GM23338 (cell line): ENCODE data around the gene KDM4B. TPM values are rescaled to one million over a fixed set of nuclear protein-coding genes. Genes with fewer than 3 reads are reported as not detected.

Experiments used
- ATAC-seq: fragments of 200-7000 bp; cut with Tn5 transposase; 3 replicates; pipeline ENCODE4 v1.9.1; 2020
- DNase-seq: peaks from one replicate; pipeline ENCODE4 v3.0.0-alpha.2; 2015; ENCODE audit warnings: low spot score
- H2AFZ ChIP-seq: fragments of 200-600 bp; sonication (generic); 2 replicates; pipeline ENCODE4 v1.8.0; 2016; ENCODE audit warnings: antibody characterized with exemption, mild to moderate bottlenecking, moderate library complexity
- H3F3A ChIP-seq: fragments of 200-600 bp; sonication (generic); replicated peaks from 2 replicates; pipeline ENCODE4 v1.8.0; 2017; ENCODE audit warnings: antibody characterized with exemption, mixed run types, low read depth
- H3K27ac ChIP-seq: fragments of 200-600 bp; sonication (generic); 2 replicates; pipeline ENCODE4 v1.6.1; 2016; ENCODE audit warnings: low read depth
- H3K27me3 ChIP-seq: fragments of 200-600 bp; sonication (generic); 2 replicates; pipeline ENCODE4 v1.8.0; 2016; ENCODE audit warnings: mild to moderate bottlenecking, mixed run types, moderate library complexity; ENCODE audit not compliant: insufficient read depth
- H3K36me3 ChIP-seq: fragments of 200-600 bp; sonication (generic); 2 replicates; pipeline ENCODE4 v1.8.0; 2016; ENCODE audit warnings: mild to moderate bottlenecking; ENCODE audit not compliant: insufficient read depth
- H3K4me1 ChIP-seq: fragments of 200-600 bp; sonication (generic); 2 replicates; pipeline ENCODE4 v1.8.0; 2016; ENCODE audit warnings: mild to moderate bottlenecking, moderate library complexity; ENCODE audit not compliant: insufficient read depth
- H3K4me2 ChIP-seq: fragments of 200-600 bp; sonication (generic); 2 replicates; pipeline ENCODE4 v1.7.1; 2017; ENCODE audit warnings: mixed run types
- H3K4me3 ChIP-seq: fragments of 200-600 bp; sonication (generic); 2 replicates; pipeline ENCODE4 v1.6.1; 2016; ENCODE audit warnings: mixed run types
- H3K79me2 ChIP-seq: fragments of 200-600 bp; sonication (generic); replicated peaks from 2 replicates; pipeline ENCODE4 v1.8.0; 2017; ENCODE audit warnings: mild to moderate bottlenecking; ENCODE audit not compliant: insufficient read depth
- H3K9me2 ChIP-seq: fragments of 200-600 bp; sonication (generic); 2 replicates; pipeline ENCODE4 v1.8.0; 2017; ENCODE audit not compliant: insufficient read depth
- H4K20me1 ChIP-seq: fragments of 200-600 bp; sonication (generic); replicated peaks from 2 replicates; pipeline ENCODE4 v1.8.0; 2017; ENCODE audit warnings: mild to moderate bottlenecking; ENCODE audit not compliant: insufficient read depth
- H3K27ac Mint-ChIP-seq: 2 replicates; pipeline ENCODE4 v1.8.0; 2020; ENCODE audit warnings: inconsistent platforms, mild to moderate bottlenecking, moderate library complexity, mixed read lengths
- H3K27me3 Mint-ChIP-seq: 3 replicates; pipeline ENCODE4 v1.8.0; 2022; ENCODE audit warnings: low read depth, mild to moderate bottlenecking, moderate library complexity, mixed read lengths, inconsistent platforms; ENCODE audit not compliant: insufficient read depth, poor library complexity
- H3K36me3 Mint-ChIP-seq: 3 replicates; pipeline ENCODE4 v1.8.0; 2021; ENCODE audit warnings: low read depth, mild to moderate bottlenecking, inconsistent platforms, moderate library complexity, mixed read lengths
- H3K4me1 Mint-ChIP-seq: 3 replicates; pipeline ENCODE4 v1.8.0; 2020; ENCODE audit warnings: mild to moderate bottlenecking, inconsistent platforms, mixed read lengths
- H3K4me3 Mint-ChIP-seq: 3 replicates; pipeline ENCODE4 v1.8.0; 2021; ENCODE audit warnings: moderate library complexity, mild to moderate bottlenecking, inconsistent platforms, mixed read lengths
- H3K9me3 Mint-ChIP-seq: 3 replicates; pipeline ENCODE4 v1.8.0; 2020; ENCODE audit warnings: moderate library complexity, mild to moderate bottlenecking, inconsistent platforms, mixed read lengths
- CREB1 ChIP-seq: fragments of 250-450 bp; sonication (Bioruptor Pico); IDR thresholded peaks from 2 replicates; pipeline ENCODE4 v1.5.0; 2020; ENCODE audit warnings: low read depth, mild to moderate bottlenecking, moderate library complexity
- EZH2 ChIP-seq: fragments of 200-600 bp; sonication (generic); IDR thresholded peaks from one replicate; pipeline ENCODE4 v1.8.0; 2017; ENCODE audit warnings: antibody characterized with exemption, mild to moderate bottlenecking, low read depth; ENCODE audit not compliant: unreplicated experiment
- EZH2phosphoT487 ChIP-seq: fragments of 200-600 bp; sonication (generic); IDR thresholded peaks from one replicate; pipeline ENCODE4 v1.8.1; 2018; ENCODE audit warnings: antibody characterized with exemption; ENCODE audit not compliant: unreplicated experiment
- JUNB ChIP-seq: IDR thresholded peaks from one replicate; pipeline ENCODE4 v1.6.1; 2016; ENCODE audit warnings: antibody characterized with exemption; ENCODE audit not compliant: unreplicated experiment
- NANOG ChIP-seq: IDR thresholded peaks from 2 replicates; pipeline ENCODE4 v1.6.1; 2016; ENCODE audit warnings: antibody characterized with exemption, borderline replicate concordance
- POLR2AphosphoS5 ChIP-seq: IDR thresholded peaks from 2 replicates; pipeline ENCODE4 v1.6.1; 2016; ENCODE audit warnings: antibody characterized with exemption, low read depth
- STAT1 ChIP-seq: IDR thresholded peaks from one replicate; pipeline ENCODE4 v1.6.1; 2016; ENCODE audit warnings: antibody characterized with exemption; ENCODE audit not compliant: unreplicated experiment
- ZNF114 ChIP-seq: fragments of 250-450 bp; sonication (Bioruptor Pico); IDR thresholded peaks from 2 replicates; pipeline ENCODE4 v1.5.0; 2020; ENCODE audit warnings: mild to moderate bottlenecking, moderate library complexity
- ZNF331 ChIP-seq: fragments of 250-450 bp; sonication (Bioruptor Pico); IDR thresholded peaks from 2 replicates; pipeline ENCODE4 v1.5.0; 2020; ENCODE audit warnings: low read depth, mild to moderate bottlenecking, moderate library complexity
- polyA plus RNA-seq: library from polyadenylated mRNA; unstranded; fragments of >200 nt; fragmentation: Nextera tagmentation; extraction: Ambion mirVana; gene quantifications from 2 replicates; pipeline ENCODE4 v1.2.1, GENCODE V29; 2016
- total RNA-seq: library from RNA; depleted of rRNA; stranded (reverse); fragments of >200 nt; shearing (Covaris generic); gene quantifications from 2 replicates; pipeline ENCODE4 v1.2.3, GENCODE V29; 2014
- TF ChIP-seq, protein P1 (sequence below), 2 experiments: fragments of 200-600 bp in 1 of 2; sonication (generic) in 1 of 2; conservative IDR thresholded peaks; 2 replicates each; pipeline versions ENCODE4 v1.5.1 to v1.6.1; 2016 to 2017; ENCODE audit warnings: antibody characterized with exemption in 2 of 2, low read depth in 2 of 2, mild to moderate bottlenecking in 2 of 2, moderate library complexity in 1 of 2
- TF ChIP-seq, protein P2 (sequence below): IDR thresholded peaks from 2 replicates; pipeline ENCODE4 v1.6.1; 2016; ENCODE audit warnings: antibody characterized with exemption
- TF ChIP-seq, protein P3 (sequence below): IDR thresholded peaks from one replicate; pipeline ENCODE4 v1.6.1; 2018; ENCODE audit warnings: antibody characterized with exemption; ENCODE audit not compliant: unreplicated experiment

KDM4B gene
- total and polyA plus RNA-seq, 2 experiments from 2014 or later = 9.1 to 27.6 TPM

DNA sequence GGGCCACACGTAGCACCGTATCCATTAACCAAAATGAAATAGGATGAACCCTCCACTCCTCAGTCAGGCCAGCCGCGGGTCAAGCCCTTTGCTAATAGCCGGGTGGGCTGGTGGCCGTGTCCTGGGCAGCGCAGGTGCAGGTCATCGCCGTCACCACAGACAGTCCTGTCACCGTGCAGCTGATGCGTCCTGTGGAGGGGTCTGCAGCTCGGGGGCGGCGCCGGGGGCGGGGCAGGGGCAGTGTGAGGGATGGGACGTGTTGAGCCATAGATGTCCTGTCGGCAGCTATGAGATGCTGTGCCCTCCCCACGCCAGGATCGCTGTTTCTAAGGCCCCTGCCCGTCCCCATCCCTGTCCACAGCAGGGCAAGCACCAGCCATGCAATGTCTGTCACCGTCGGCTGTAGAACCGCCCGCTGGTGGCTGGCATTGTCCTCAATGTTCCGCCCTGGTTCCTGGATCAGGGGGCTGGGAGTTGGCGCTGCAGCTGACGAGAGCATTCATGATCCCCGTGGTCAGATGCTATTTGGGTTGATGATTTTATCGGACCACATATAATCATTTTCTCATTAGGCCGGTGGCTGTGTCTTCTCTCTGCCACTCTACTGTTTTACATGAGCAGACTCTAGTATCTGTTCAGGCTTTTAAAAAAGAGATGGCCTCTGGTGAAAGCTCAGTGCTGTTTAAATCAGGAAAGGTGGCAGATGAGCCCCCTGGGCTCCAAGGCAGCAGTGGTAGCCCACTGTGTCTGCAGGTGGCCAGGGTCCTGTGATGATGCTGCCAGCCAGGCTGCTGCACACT is 126.1 kb downstream of the KDM4B start (continued):
- TF ChIP-seq ZNF114 (CRISPR knock-in tag) (no peak), POLR2AphosphoS5 (no peak), EZH2phosphoT487 (no peak), JUNB (no peak), NANOG (no peak), ZNF331 (CRISPR knock-in tag) (no peak)
- TF ChIP-seq, protein P1, sequence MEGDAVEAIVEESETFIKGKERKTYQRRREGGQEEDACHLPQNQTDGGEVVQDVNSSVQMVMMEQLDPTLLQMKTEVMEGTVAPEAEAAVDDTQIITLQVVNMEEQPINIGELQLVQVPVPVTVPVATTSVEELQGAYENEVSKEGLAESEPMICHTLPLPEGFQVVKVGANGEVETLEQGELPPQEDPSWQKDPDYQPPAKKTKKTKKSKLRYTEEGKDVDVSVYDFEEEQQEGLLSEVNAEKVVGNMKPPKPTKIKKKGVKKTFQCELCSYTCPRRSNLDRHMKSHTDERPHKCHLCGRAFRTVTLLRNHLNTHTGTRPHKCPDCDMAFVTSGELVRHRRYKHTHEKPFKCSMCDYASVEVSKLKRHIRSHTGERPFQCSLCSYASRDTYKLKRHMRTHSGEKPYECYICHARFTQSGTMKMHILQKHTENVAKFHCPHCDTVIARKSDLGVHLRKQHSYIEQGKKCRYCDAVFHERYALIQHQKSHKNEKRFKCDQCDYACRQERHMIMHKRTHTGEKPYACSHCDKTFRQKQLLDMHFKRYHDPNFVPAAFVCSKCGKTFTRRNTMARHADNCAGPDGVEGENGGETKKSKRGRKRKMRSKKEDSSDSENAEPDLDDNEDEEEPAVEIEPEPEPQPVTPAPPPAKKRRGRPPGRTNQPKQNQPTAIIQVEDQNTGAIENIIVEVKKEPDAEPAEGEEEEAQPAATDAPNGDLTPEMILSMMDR (conservative IDR thresholded peaks at IDR 0.05; ENCODE audit: low read depth in 2 of 2) = no peak
- TF ChIP-seq, protein P2, sequence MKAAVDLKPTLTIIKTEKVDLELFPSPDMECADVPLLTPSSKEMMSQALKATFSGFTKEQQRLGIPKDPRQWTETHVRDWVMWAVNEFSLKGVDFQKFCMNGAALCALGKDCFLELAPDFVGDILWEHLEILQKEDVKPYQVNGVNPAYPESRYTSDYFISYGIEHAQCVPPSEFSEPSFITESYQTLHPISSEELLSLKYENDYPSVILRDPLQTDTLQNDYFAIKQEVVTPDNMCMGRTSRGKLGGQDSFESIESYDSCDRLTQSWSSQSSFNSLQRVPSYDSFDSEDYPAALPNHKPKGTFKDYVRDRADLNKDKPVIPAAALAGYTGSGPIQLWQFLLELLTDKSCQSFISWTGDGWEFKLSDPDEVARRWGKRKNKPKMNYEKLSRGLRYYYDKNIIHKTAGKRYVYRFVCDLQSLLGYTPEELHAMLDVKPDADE = no peak
- TF ChIP-seq, protein P3, sequence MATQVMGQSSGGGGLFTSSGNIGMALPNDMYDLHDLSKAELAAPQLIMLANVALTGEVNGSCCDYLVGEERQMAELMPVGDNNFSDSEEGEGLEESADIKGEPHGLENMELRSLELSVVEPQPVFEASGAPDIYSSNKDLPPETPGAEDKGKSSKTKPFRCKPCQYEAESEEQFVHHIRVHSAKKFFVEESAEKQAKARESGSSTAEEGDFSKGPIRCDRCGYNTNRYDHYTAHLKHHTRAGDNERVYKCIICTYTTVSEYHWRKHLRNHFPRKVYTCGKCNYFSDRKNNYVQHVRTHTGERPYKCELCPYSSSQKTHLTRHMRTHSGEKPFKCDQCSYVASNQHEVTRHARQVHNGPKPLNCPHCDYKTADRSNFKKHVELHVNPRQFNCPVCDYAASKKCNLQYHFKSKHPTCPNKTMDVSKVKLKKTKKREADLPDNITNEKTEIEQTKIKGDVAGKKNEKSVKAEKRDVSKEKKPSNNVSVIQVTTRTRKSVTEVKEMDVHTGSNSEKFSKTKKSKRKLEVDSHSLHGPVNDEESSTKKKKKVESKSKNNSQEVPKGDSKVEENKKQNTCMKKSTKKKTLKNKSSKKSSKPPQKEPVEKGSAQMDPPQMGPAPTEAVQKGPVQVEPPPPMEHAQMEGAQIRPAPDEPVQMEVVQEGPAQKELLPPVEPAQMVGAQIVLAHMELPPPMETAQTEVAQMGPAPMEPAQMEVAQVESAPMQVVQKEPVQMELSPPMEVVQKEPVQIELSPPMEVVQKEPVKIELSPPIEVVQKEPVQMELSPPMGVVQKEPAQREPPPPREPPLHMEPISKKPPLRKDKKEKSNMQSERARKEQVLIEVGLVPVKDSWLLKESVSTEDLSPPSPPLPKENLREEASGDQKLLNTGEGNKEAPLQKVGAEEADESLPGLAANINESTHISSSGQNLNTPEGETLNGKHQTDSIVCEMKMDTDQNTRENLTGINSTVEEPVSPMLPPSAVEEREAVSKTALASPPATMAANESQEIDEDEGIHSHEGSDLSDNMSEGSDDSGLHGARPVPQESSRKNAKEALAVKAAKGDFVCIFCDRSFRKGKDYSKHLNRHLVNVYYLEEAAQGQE = no peak

DNA sequence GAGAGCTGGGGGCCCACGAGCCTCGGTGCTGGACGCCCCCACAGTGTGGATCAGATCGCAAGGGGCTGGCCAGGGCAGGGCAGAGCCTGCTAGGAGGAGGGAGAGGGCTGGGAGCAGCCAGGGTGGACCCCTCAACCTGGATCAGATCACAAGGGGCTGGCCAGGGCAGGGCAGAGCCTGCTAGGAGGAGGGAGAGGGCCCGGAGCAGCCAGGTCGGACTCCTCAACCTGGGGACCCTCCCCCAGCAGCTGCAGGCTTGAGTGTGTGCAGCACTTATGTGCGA is 126.6 kb downstream of the KDM4B start:
- Histone ChIP-seq H3K4me1 (no peaks in the 10 kb centered on the region), H3F3A (no peaks in the 10 kb centered on the region), H3K27me3 (no peaks in the 10 kb centered on the region), H3K4me3 (no peak overlapping the region), H4K20me1 (no peaks in the 10 kb centered on the region), H2AFZ (no peak overlapping the region), H3K79me2 (no peaks in the 10 kb centered on the region), H3K27ac (no peak overlapping the region), H3K36me3 (peaks cover 5% of the 10 kb centered on the region; the same call in 1 of the 2 replicates), H3K9me2 (no peaks in the 10 kb centered on the region), H3K4me2 (no peak overlapping the region)
- peaks cover 18% of the 10 kb centered on the region for H3K27me3 Mint-ChIP-seq
- no peak; the same call in 2 of the 3 replicates for ATAC-seq
- peaks cover 21% of the 10 kb centered on the region for H3K9me3 Mint-ChIP-seq
- DNase-seq = no peak
- H3K36me3 Mint-ChIP-seq = peaks cover 38% of the 10 kb centered on the region
- H3K27ac Mint-ChIP-seq = no peak overlapping the region
- no peak overlapping the region for H3K4me3 Mint-ChIP-seq
- H3K4me1 Mint-ChIP-seq = peaks cover 10% of the 10 kb centered on the region
- TF ChIP-seq POLR2AphosphoS5 (no peak), ZNF114 (CRISPR knock-in tag) (no peak), STAT1 (no peak), ZNF331 (CRISPR knock-in tag) (no peak), CREB1 (no peak), NANOG (no peak), EZH2 (no peak), EZH2phosphoT487 (no peak), JUNB (no peak)
- TF ChIP-seq, protein P2 = no peak
- TF ChIP-seq, protein P1 (conservative IDR thresholded peaks at IDR 0.05; ENCODE audit: low read depth in 2 of 2) = no peak
- TF ChIP-seq, protein P3 = no peak
